Measurements from ENCODE around the gene SLC27A2. TPM values are rescaled to one million over a fixed set of nuclear protein-coding genes. Genes with fewer than 3 reads are reported as not detected.
"Not testable (repeated sequence)": the region's sequence is repeated elsewhere in the genome, so short reads cannot be mapped to it uniquely, and the experiment has no call there.

The SLC27A2 gene
- total RNA-seq, 1 donor from 2014 or later, result 0.86 TPM

- no peaks in the 10 kb centered on the region for H3K9me3 Mint-ChIP-seq
Observed at GRCh38 chr15:50187997-50188396, 6.0 kb downstream of the SLC27A2 start.

GRCh38 chr15:50188793-50189192, 6.8 kb downstream of the SLC27A2 start:
- DNase-seq (ENCODE audit: low read depth, low spot score); H3K4me3 Mint-ChIP-seq; H3K9me3 Mint-ChIP-seq; H3K36me3 Mint-ChIP-seq (ENCODE audit: low read depth); H3K27ac Mint-ChIP-seq (ENCODE audit: unreplicated experiment): not testable (repeated sequence)
- H3K4me1 Mint-ChIP-seq, result peaks cover 12% of the 10 kb centered on the region
- H3K27me3 Mint-ChIP-seq (ENCODE audit: low read depth), result peaks cover 14% of the 10 kb centered on the region

More at GRCh38 chr15:50187997-50188396, 6.0 kb downstream of the SLC27A2 start:
- H3K27me3 Mint-ChIP-seq (ENCODE audit: low read depth), result peaks cover 22% of the 10 kb centered on the region
- H3K27ac Mint-ChIP-seq (ENCODE audit: unreplicated experiment), result no peak overlapping the region
- H3K4me3 Mint-ChIP-seq, result no peak overlapping the region
- TF ChIP-seq CTCF (conservative IDR thresholded peaks at IDR 0.05), result no peak
- H3K36me3 Mint-ChIP-seq (ENCODE audit: low read depth), result no peaks in the 10 kb centered on the region
- peaks cover 17% of the 10 kb centered on the region for H3K4me1 Mint-ChIP-seq
- no peak for DNase-seq (ENCODE audit: low read depth, low spot score)

GRCh38 chr15:50189633-50190032, 7.6 kb downstream of the SLC27A2 start:
- Mint-ChIP-seq H3K27me3 (ENCODE audit: low read depth) (peaks cover 9% of the 10 kb centered on the region), H3K9me3 (no peaks in the 10 kb centered on the region), H3K36me3 (ENCODE audit: low read depth) (no peaks in the 10 kb centered on the region), H3K4me3 (no peak overlapping the region), H3K27ac (ENCODE audit: unreplicated experiment) (no peak overlapping the region), H3K4me1 (peaks cover 12% of the 10 kb centered on the region)
- no peak for DNase-seq (ENCODE audit: low read depth, low spot score)
- TF ChIP-seq CTCF (conservative IDR thresholded peaks at IDR 0.05), result no peak

- Mint-ChIP-seq H3K27ac (ENCODE audit: unreplicated experiment) (no peak overlapping the region), H3K36me3 (ENCODE audit: low read depth) (no peaks in the 10 kb centered on the region)
Observed at GRCh38 chr15:50190166-50190570, 8.2 kb downstream of the SLC27A2 start.

GRCh38 chr15:50190723-50191122, 8.7 kb downstream of the SLC27A2 start:
- Mint-ChIP-seq H3K4me3 (no peak overlapping the region), H3K4me1 (peaks cover 12% of the 10 kb centered on the region), H3K27me3 (ENCODE audit: low read depth) (peaks cover 5% of the 10 kb centered on the region), H3K36me3 (ENCODE audit: low read depth) (no peaks in the 10 kb centered on the region), H3K9me3 (no peaks in the 10 kb centered on the region), H3K27ac (ENCODE audit: unreplicated experiment) (no peak overlapping the region)
- no peak for TF ChIP-seq CTCF (conservative IDR thresholded peaks at IDR 0.05)
- DNase-seq (ENCODE audit: low read depth, low spot score), result no peak

More at GRCh38 chr15:50190166-50190570, 8.2 kb downstream of the SLC27A2 start:
- no peak overlapping the region for H3K4me3 Mint-ChIP-seq
- H3K9me3 Mint-ChIP-seq, result no peaks in the 10 kb centered on the region
- TF ChIP-seq CTCF (conservative IDR thresholded peaks at IDR 0.05), result no peak
- H3K4me1 Mint-ChIP-seq, result peaks cover 12% of the 10 kb centered on the region
- peaks cover 5% of the 10 kb centered on the region for H3K27me3 Mint-ChIP-seq (ENCODE audit: low read depth)
- no peak for DNase-seq (ENCODE audit: low read depth, low spot score)

- no peaks in the 10 kb centered on the region for H3K27me3 Mint-ChIP-seq (ENCODE audit: low read depth)
- no peak for DNase-seq (ENCODE audit: low read depth, low spot score)
- H3K36me3 Mint-ChIP-seq (ENCODE audit: low read depth), result no peaks in the 10 kb centered on the region
- H3K4me3 Mint-ChIP-seq, result no peak overlapping the region
- no peak for TF ChIP-seq CTCF (conservative IDR thresholded peaks at IDR 0.05)
- no peak overlapping the region for H3K27ac Mint-ChIP-seq (ENCODE audit: unreplicated experiment)
- H3K9me3 Mint-ChIP-seq, result no peaks in the 10 kb centered on the region
- peaks cover 7% of the 10 kb centered on the region for H3K4me1 Mint-ChIP-seq
Observed at GRCh38 chr15:50192164-50192563, 10.2 kb downstream of the SLC27A2 start.

Measured in neural crest cell (in vitro differentiated cells).